ENCODE data around the gene BTBD7.
A peak's percentile ranks its signal among the peaks of the same experiment; 100 is the strongest.
"Not testable (repeated sequence)": the region's sequence is repeated elsewhere in the genome, so short reads cannot be mapped to it uniquely, and the experiment has no call there.

The BTBD7 gene

GRCh38 chr14:93245764-93246420 lies 86.9 kb downstream of the BTBD7 start:
- no peak for DNase-seq

GRCh38 chr14:93240678-93241000 lies 92.2 kb downstream of the BTBD7 start:
- no peak for DNase-seq

- DNase-seq = no peak
Observed at GRCh38 chr14:93239869-93240677, 92.8 kb downstream of the BTBD7 start.

GRCh38 chr14:93234798-93235197 lies 98.0 kb downstream of the BTBD7 start:
- no peak for DNase-seq

DNA sequence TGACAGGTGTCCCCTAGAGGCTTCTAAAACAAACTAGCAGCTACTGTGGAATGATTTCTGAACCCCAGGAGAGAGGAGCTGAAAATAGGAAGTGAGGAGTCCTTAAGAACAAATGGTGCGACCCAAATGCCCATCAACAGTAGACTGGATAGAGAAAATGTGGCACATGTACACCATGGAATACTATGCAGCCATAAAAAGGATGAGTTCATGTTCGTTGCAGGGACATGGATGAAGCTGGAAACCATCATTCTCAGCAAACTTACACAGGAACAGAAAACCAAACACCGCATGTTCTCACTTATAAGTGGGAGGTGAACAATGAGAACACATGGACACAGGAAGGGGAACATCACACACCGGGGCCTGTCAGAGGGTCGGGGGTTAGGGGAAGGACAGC lies 99.8 kb downstream of the BTBD7 start:
- DNase-seq = not testable (repeated sequence)

DNA sequence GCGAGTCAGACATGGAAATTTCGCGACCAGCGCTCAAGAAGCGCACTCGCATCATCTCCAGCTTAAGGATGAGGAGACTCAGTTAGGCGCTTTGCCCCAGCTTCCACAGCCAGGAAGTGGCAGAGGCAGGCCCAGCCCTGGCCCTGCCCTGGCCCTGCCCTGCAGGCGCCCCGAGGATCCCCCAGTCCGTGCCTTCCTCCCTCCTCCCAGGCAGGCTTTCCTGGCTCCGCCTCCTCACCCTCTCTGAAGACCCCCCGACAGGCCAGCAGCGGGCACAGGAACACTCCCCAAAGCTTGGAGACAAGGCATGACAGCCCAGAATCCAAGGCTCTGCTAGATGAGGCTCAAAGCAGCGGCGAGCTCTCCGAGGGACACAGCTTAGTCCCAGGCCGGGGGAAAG lies 100.7 kb downstream of the BTBD7 start:
- no peak for DNase-seq

GRCh38 chr14:93231129-93231979 lies 101.5 kb downstream of the BTBD7 start:
- no peak for DNase-seq

DNA sequence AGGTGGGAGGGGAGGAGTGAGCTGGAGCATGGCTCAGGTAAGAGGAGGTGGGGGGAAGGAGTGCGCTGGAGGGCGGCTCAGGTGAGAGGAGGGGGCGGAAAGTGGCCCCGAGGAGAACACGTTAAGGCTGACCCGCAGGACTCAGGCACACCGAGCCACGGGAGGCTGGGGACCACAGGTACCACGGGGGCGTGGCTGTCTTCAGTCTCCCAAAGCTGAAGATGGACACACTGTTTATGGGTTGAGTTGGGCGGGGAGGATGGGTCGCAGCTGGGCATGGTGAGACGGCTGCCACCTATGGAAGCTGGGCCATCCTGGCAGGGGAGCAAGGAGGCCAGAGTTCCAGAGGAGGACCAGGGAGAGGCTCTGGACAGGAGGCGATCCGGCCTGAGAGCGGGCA lies 102.3 kb downstream of the BTBD7 start:
- no peak for DNase-seq

DNA sequence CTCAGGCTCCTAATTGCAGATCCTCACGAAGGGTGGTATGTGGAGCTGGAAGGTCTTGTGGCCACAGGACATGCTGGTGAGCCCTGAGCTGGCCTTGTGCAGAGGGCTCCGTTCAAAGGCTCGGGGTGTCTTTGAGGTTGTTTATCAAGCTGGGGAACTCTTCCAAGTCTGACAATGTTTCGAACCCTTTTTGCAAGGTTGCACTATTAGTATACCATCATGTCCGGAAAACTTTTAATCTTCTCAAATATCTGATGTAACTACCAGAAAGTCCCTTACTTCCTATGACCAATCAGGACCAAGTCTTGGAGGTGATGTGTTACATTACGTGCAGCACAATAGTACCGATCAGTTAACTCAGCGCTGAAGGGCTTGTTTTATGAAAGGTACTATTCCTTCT lies 104.3 kb downstream of the BTBD7 start:
- no peak for DNase-seq

- no peak for DNase-seq
Observed at GRCh38 chr14:93223565-93223964, 109.3 kb downstream of the BTBD7 start.

GRCh38 chr14:93220509-93220908 lies 112.3 kb downstream of the BTBD7 start:
- DNase-seq = no peak

DNA sequence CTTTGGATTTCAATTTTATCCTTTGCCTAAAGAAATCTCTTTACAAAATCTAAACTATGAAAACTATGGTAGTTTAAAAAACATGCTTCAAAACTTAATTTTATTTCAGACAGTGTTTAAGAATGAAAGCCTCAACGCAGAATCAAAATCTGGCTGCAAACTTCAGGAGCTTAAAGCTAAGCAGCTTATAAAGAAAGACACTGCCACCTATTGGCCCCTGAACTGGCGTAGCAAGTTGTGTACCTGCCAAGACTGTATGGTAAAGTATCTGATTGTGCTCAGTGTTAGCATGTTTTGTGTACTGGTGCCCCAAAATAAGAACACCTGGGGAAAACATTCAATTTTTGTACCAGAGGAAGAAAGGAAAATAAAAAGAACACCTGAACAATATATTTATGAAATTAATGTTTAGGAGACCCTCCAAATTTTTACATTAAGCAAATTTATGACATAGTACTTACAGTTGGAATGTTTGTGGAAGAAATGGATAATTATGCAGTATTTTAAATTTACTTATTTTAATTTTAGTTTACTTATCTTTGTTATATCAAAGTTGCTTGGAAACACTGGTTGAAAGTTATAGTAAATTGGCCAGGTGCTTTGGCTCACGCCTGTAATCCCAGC lies 113.6 kb downstream of the BTBD7 start:
- DNase-seq = peak; percentile 50

DNA sequence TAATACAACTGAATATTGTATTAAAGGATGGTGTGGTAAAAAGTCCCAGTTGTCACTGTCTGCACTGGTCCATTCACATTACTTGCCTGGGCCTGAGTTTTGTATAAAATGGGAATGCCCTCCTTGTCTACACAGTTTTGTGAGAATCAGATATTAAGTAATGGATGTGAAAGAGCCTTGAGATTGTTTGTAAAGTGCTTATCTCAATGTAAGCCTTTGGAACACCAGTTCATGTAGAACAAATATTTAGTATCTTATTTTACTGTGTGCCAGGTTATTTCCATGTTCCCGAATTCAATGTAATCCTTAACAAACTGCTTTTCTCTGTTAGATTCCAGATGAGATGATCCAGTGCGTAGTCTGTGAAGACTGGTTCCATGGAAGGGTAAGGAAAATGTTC lies 118.2 kb downstream of the BTBD7 start:
- no peak for DNase-seq

GRCh38 chr14:93212432-93212831 lies 120.4 kb downstream of the BTBD7 start:
- no peak for DNase-seq

DNA sequence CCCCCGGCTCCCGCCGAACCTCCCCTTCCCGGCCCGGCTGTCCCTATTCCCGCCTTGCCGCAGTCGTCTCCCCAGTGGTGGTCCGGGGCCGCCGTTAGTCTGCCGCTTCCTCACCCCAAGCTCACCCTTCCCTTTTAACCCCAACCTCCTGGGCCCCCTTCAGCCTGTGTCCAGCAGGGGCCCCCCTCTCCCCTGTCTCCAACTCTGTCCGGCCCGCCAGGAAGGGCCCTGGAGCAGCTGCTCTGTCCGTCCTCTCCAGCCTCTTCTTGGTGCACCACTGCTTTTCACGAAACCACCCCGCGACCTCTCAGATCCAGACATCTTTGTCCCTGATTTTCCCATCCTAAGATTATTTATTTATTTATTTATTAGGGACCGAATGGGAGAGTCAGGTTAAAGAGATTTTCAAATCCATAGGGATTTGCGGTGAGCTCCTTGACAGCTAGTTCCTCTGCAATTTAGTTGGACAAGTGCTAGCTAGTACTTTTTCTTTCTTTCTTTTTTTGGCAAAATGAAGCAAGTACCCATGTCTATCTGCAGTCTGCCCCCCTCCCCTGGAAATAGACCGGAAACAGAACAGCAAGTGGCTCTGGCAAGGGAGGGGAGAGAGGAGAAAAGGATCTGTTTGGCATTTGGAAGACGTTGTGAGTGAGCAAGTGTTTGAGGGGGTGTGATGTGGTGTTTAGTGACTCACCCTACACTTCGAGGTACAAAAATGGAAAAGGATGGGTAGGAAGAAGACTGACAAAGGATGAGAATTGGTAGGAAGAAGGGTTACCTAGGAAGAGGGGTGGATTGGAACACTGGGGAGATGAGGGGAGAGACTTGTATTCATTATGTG lies 125.1 kb downstream of the BTBD7 start:
- DNase-seq = peak; percentile 62

DNA sequence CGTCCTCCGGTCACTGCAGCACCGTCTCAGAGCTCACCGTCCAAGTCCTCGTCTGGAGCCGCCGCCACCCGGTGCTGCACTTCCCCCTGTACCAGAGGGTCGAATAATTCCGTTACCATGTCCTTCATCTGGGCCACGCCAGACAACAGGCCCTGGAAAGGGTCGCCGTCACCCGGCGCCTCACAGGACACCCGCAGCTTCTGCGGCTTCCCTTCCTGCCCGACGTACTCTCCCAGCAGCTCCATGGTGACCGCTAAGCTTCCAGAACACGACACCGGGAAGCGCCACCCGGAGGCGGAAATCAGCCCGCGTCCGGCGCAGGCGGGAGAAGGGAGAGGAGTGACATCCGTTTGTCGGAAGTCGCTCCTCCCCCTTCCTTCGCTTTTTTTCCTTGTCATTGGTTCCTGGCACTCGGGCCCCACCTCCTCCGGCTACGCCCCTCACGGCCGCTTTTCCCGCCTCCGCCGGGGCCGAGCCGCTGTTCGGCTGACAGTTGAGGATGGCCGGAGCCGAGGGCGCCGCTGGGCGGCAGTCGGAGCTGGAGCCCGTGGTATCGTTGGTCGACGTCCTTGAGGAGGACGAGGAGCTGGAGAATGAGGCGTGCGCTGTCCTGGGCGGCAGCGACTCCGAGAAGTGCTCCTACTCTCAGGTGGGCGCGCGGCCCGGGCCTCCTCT lies 125.9 kb downstream of the BTBD7 start, which contains the start of the genes GON7 and UBR7:
GON7 (minus strand) TSS at position 273 of the 675 bp plus-strand sequence; CDS start at position 245, 28 bp downstream.
UBR7 (plus strand) TSS at position 464 of the 675 bp plus-strand sequence; CDS start at position 500, 36 bp downstream.
- peak; percentile 95 for DNase-seq

DNA sequence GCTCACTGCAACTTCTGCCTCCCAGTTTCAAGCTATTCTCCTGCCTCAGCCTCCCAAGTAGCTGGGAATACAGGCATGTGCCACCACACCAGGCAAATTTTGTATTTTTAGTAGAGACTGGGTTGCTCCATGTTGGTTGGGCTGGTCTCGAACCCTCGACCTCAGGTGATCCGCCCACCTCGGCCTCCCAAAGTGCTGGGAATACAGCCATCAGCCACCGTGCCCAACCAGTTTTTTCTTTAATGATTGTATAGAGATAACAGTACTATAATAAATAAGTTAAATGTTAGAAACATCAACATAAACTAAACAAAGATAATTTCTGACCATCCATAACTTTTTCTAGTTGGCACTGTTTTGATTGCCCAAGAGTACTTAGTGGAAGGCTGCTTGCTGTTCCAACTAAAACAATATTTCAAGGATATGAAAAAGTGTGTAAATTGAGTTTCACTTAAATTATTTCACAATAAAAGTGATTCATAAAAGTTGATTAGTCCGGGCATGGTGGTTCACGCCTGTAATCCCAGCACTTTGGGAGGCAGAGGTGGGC lies 131.6 kb downstream of the BTBD7 start:
- DNase-seq = no peak

- DNase-seq = no peak
Observed at GRCh38 chr14:93200553-93200952, 132.3 kb downstream of the BTBD7 start.

DNA sequence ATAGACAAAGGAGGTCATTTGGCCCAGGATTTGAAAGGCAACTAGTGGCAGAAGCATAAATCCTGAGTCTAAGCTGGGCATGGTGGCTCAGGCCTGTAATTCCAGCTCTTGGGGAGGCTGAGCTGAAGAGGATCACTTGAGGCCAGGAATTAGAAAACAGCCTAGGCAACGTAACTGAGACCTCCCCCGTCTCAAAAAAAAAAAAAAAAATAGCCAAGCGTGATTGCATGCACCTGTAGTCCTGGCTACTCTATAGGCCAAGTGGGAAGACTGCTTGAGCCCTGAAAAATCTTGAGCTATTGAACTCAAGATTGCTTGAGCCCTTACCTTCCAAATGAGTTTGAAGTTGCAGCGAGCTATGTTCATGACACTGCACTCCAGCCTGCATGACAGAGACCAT lies 133.8 kb downstream of the BTBD7 start:
- DNase-seq = no peak

GRCh38 chr14:93195316-93195999 lies 137.4 kb downstream of the BTBD7 start:
- no peak for DNase-seq
